Measurements from ENCODE around the gene AGPAT3.

The AGPAT3 gene

GRCh38 chr21:43921571-43921978, 56.6 kb downstream of the AGPAT3 start:
- Histone ChIP-seq H3K9me2 (replicated peaks; ENCODE audit: control insufficient read depth, low read length) (no peaks in the 10 kb centered on the region), H3K4me3 (ENCODE audit: low read length) (peak overlapping the region; percentile 21; the same call in 1 of the 2 replicates), H3K27ac (ENCODE audit: low read depth, low read length) (peak overlapping the region; percentile 41), H3K27me3 (ENCODE audit: control insufficient read depth, low read length) (0 out of 2 replicates have a peak, but pooled peaks cover 3% of the 10 kb centered on the region), H3K36me3 (ENCODE audit: control insufficient read depth, low read length) (no peaks in the 10 kb centered on the region), H3F3A (ENCODE audit: control insufficient read depth, insufficient read depth) (peaks cover 5% of the 10 kb centered on the region; the same call in 1 of the 2 replicates), H3K4me2 (ENCODE audit: low read length) (peak overlapping the region; percentile 50), H3K9me3 (ENCODE audit: control insufficient read depth, insufficient read depth, low read length) (no peaks in the 10 kb centered on the region), H4K20me1 (ENCODE audit: control insufficient read depth, insufficient read depth, low read depth, low read length) (peaks cover 4% of the 10 kb centered on the region; the same call in 1 of the 2 replicates), H3K79me2 (ENCODE audit: control insufficient read depth, low read length) (peaks cover 58% of the 10 kb centered on the region), H3K4me1 (ENCODE audit: control insufficient read depth, low read length) (peaks cover 62% of the 10 kb centered on the region)
- TF ChIP-seq, protein P1, sequence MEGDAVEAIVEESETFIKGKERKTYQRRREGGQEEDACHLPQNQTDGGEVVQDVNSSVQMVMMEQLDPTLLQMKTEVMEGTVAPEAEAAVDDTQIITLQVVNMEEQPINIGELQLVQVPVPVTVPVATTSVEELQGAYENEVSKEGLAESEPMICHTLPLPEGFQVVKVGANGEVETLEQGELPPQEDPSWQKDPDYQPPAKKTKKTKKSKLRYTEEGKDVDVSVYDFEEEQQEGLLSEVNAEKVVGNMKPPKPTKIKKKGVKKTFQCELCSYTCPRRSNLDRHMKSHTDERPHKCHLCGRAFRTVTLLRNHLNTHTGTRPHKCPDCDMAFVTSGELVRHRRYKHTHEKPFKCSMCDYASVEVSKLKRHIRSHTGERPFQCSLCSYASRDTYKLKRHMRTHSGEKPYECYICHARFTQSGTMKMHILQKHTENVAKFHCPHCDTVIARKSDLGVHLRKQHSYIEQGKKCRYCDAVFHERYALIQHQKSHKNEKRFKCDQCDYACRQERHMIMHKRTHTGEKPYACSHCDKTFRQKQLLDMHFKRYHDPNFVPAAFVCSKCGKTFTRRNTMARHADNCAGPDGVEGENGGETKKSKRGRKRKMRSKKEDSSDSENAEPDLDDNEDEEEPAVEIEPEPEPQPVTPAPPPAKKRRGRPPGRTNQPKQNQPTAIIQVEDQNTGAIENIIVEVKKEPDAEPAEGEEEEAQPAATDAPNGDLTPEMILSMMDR (IDR thresholded peaks at IDR 0.05; ENCODE audit: low read depth, low read length, poor library complexity, severe bottlenecking), result no peak
- no peak for TF ChIP-seq EZH2phosphoT487 (IDR thresholded peaks at IDR 0.05; ENCODE audit: borderline replicate concordance, low read length)

GRCh38 chr21:43921979-43922945, 57.2 kb downstream of the AGPAT3 start:
- Histone ChIP-seq H3K36me3 (ENCODE audit: control insufficient read depth, low read length) (no peaks in the 10 kb centered on the region), H3K79me2 (ENCODE audit: control insufficient read depth, low read length) (peaks cover 54% of the 10 kb centered on the region), H3K27ac (ENCODE audit: low read depth, low read length) (peak overlapping the region; percentile 41), H3K9me2 (replicated peaks; ENCODE audit: control insufficient read depth, low read length) (no peaks in the 10 kb centered on the region), H4K20me1 (ENCODE audit: control insufficient read depth, insufficient read depth, low read depth, low read length) (peaks cover 4% of the 10 kb centered on the region; the same call in 1 of the 2 replicates), H3K9me3 (ENCODE audit: control insufficient read depth, insufficient read depth, low read length) (no peaks in the 10 kb centered on the region), H3K4me2 (ENCODE audit: low read length) (peak overlapping the region; percentile 50), H3F3A (ENCODE audit: control insufficient read depth, insufficient read depth) (peaks cover 5% of the 10 kb centered on the region; the same call in 1 of the 2 replicates), H3K27me3 (ENCODE audit: control insufficient read depth, low read length) (no peaks in the 10 kb centered on the region), H3K4me1 (ENCODE audit: control insufficient read depth, low read length) (peaks cover 55% of the 10 kb centered on the region), H3K4me3 (ENCODE audit: low read length) (peak overlapping the region; percentile 21; the same call in 1 of the 2 replicates)
- no peak for TF ChIP-seq EZH2phosphoT487 (IDR thresholded peaks at IDR 0.05; ENCODE audit: borderline replicate concordance, low read length)
- TF ChIP-seq, protein P1 (IDR thresholded peaks at IDR 0.05; ENCODE audit: low read depth, low read length, poor library complexity, severe bottlenecking), result no peak

DNA sequence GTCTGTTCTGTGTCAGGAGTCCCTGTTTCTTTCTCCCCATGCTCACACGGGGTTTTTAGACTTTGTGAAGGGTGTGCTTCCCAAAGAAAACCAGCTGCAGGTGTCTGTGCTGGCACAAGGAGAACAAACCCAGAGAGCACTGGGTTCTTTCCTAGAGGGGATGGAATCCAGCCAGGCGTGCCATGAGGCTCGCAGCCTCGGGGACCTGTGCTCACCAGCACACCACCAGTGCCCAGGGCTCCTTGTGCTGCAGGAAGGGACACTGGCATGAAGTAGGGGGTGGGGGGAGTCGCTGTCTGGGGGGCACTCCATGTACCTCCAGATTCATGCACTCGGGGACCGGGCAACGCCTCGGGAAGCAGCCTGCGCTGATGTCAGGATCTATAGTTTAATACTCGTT, 57.9 kb downstream of the AGPAT3 start:
- H3K9me3 ChIP-seq (ENCODE audit: control insufficient read depth, insufficient read depth, low read length), result no peaks in the 10 kb centered on the region
- no peak overlapping the region for H3K4me2 ChIP-seq (ENCODE audit: low read length)
- TF ChIP-seq EZH2phosphoT487 (IDR thresholded peaks at IDR 0.05; ENCODE audit: borderline replicate concordance, low read length), result no peak
- peaks cover 47% of the 10 kb centered on the region for H3K79me2 ChIP-seq (ENCODE audit: control insufficient read depth, low read length)
- H4K20me1 ChIP-seq (ENCODE audit: control insufficient read depth, insufficient read depth, low read depth, low read length), result peaks cover 4% of the 10 kb centered on the region; the same call in 1 of the 2 replicates
- H3K27me3 ChIP-seq (ENCODE audit: control insufficient read depth, low read length), result no peaks in the 10 kb centered on the region
- no peaks in the 10 kb centered on the region for H3K9me2 ChIP-seq (replicated peaks; ENCODE audit: control insufficient read depth, low read length)
- H3K27ac ChIP-seq (ENCODE audit: low read depth, low read length), result no peak overlapping the region
- no peak overlapping the region for H3K4me3 ChIP-seq (ENCODE audit: low read length)
- peaks cover 48% of the 10 kb centered on the region for H3K4me1 ChIP-seq (ENCODE audit: control insufficient read depth, low read length)
- no peaks in the 10 kb centered on the region for H3K36me3 ChIP-seq (ENCODE audit: control insufficient read depth, low read length)
- peaks cover 5% of the 10 kb centered on the region; the same call in 1 of the 2 replicates for H3F3A ChIP-seq (ENCODE audit: control insufficient read depth, insufficient read depth)
